ENCODE data around the gene UGT1A1.

Gene UGT1A1

GRCh38 chr2:233780771-233781170 lies 20.7 kb downstream of the UGT1A1 start:
- no peak overlapping the region for H3K27ac ChIP-seq (replicated peaks)
- DNase-seq (ENCODE audit: low read depth in 1 of 2, low spot score in 1 of 2), result no peak
- H3K27me3 ChIP-seq (ENCODE audit: insufficient read depth, poor library complexity, severe bottlenecking), result no peaks in the 10 kb centered on the region
- no peak for TF ChIP-seq SPI1 (IDR thresholded peaks at IDR 0.05; ENCODE audit: borderline replicate concordance, low read depth)
- no peak for TF ChIP-seq POLR2AphosphoS5 (IDR thresholded peaks at IDR 0.05; ENCODE audit: low read depth)
- no peak for TF ChIP-seq CTCF (IDR thresholded peaks at IDR 0.05; ENCODE audit: insufficient read depth, low read length)
- TF ChIP-seq REST (IDR thresholded peaks at IDR 0.05; ENCODE audit: insufficient replicate concordance, low read depth), result no peak
- TF ChIP-seq GABPA (IDR thresholded peaks at IDR 0.05; ENCODE audit: low read depth), result no peak
- no peak overlapping the region for H3K4me3 ChIP-seq (replicated peaks; ENCODE audit: insufficient read depth, low read length)

GRCh38 chr2:233789554-233789953 lies 29.5 kb downstream of the UGT1A1 start:
- TF ChIP-seq GABPA (IDR thresholded peaks at IDR 0.05; ENCODE audit: low read depth) (no peak), SPI1 (IDR thresholded peaks at IDR 0.05; ENCODE audit: borderline replicate concordance, low read depth) (no peak), REST (IDR thresholded peaks at IDR 0.05; ENCODE audit: insufficient replicate concordance, low read depth) (no peak), POLR2AphosphoS5 (IDR thresholded peaks at IDR 0.05; ENCODE audit: low read depth) (no peak), CTCF (IDR thresholded peaks at IDR 0.05; ENCODE audit: insufficient read depth, low read length) (no peak)
- no peak overlapping the region for H3K27ac ChIP-seq (replicated peaks)
- no peaks in the 10 kb centered on the region for H3K27me3 ChIP-seq (ENCODE audit: insufficient read depth, poor library complexity, severe bottlenecking)
- H3K4me3 ChIP-seq (replicated peaks; ENCODE audit: insufficient read depth, low read length), result no peak overlapping the region
- no peak for DNase-seq (ENCODE audit: low read depth in 1 of 2, low spot score in 1 of 2)

GRCh38 chr2:233791151-233791882 lies 31.2 kb downstream of the UGT1A1 start:
- Histone ChIP-seq H3K27me3 (ENCODE audit: insufficient read depth, poor library complexity, severe bottlenecking) (no peaks in the 10 kb centered on the region), H3K4me3 (replicated peaks; ENCODE audit: insufficient read depth, low read length) (no peak overlapping the region), H3K27ac (replicated peaks) (no peak overlapping the region)
- no peak for TF ChIP-seq POLR2AphosphoS5 (IDR thresholded peaks at IDR 0.05; ENCODE audit: low read depth)
- no peak for TF ChIP-seq CTCF (IDR thresholded peaks at IDR 0.05; ENCODE audit: insufficient read depth, low read length)
- TF ChIP-seq GABPA (IDR thresholded peaks at IDR 0.05; ENCODE audit: low read depth), result no peak
- TF ChIP-seq REST (IDR thresholded peaks at IDR 0.05; ENCODE audit: insufficient replicate concordance, low read depth), result no peak
- no peak for TF ChIP-seq SPI1 (IDR thresholded peaks at IDR 0.05; ENCODE audit: borderline replicate concordance, low read depth)
- DNase-seq (ENCODE audit: low read depth in 1 of 2, low spot score in 1 of 2), result no peak
